SK-N-SH treated with all-trans-retinoic acid at 6 μM for 48 hours (cell line): ENCODE results near the gene ALS2CL.

Experiments
- ATAC-seq: fragments of 200-7000 bp; cut with Tn5 transposase; 3 replicates; pipeline ENCODE4 v1.9.1; 2020; ENCODE audit warnings: mild to moderate bottlenecking, moderate library complexity
- ARNTL ChIP-seq: fragments of 450-650 bp; formaldehyde crosslinking; IDR thresholded peaks from 2 replicates; pipeline ENCODE4 v1.5.0; 2020; ENCODE audit warnings: low read depth, mild to moderate bottlenecking, moderate library complexity, borderline replicate concordance
- BACH2 ChIP-seq: fragments of 250-450 bp; sonication (Bioruptor Pico); IDR thresholded peaks from 2 replicates; pipeline ENCODE4 v1.9.0; 2021; ENCODE audit warnings: mild to moderate bottlenecking, borderline replicate concordance
- CREB5 ChIP-seq: fragments of 250-450 bp; sonication (Bioruptor Pico); IDR thresholded peaks from 2 replicates; pipeline ENCODE4 v1.5.1; 2020; ENCODE audit warnings: low read depth, mild to moderate bottlenecking, moderate library complexity
- CSRNP3 ChIP-seq: fragments of 250-450 bp; sonication (Bioruptor Pico); IDR thresholded peaks from 2 replicates; pipeline ENCODE4 v1.5.1; 2021; ENCODE audit warnings: mild to moderate bottlenecking, moderate library complexity
- ESRRG ChIP-seq: fragments of 250-450 bp; sonication (Bioruptor Pico); IDR thresholded peaks from 2 replicates; pipeline ENCODE4 v1.6.1; 2021; ENCODE audit warnings: mild to moderate bottlenecking
- GLIS3 ChIP-seq: fragments of 250-450 bp; sonication (Bioruptor Pico); IDR thresholded peaks from 2 replicates; pipeline ENCODE4 v1.5.0; 2020; ENCODE audit warnings: mild to moderate bottlenecking, moderate library complexity
- ISL1 ChIP-seq: fragments of 250-450 bp; sonication (Bioruptor Pico); IDR thresholded peaks from 2 replicates; pipeline ENCODE4 v2.1.2; 2022; ENCODE audit warnings: mild to moderate bottlenecking, moderate library complexity
- OSR1 ChIP-seq: fragments of 250-450 bp; sonication (Bioruptor Pico); IDR thresholded peaks from 2 replicates; pipeline ENCODE4 v1.8.0; 2022; ENCODE audit warnings: moderate library complexity, mild to moderate bottlenecking, inconsistent platforms
- POU6F1 ChIP-seq: fragments of 250-450 bp; sonication (Bioruptor Pico); IDR thresholded peaks from 2 replicates; pipeline ENCODE4 v1.8.0; 2021; ENCODE audit warnings: low read depth, mild to moderate bottlenecking, moderate library complexity, borderline replicate concordance
- PPARA ChIP-seq: fragments of 250-450 bp; sonication (Bioruptor Pico); IDR thresholded peaks from 2 replicates; pipeline ENCODE4 v1.5.0; 2020; ENCODE audit warnings: mild to moderate bottlenecking, borderline replicate concordance
- RARB ChIP-seq: fragments of 250-450 bp; sonication (Bioruptor Pico); IDR thresholded peaks from 2 replicates; pipeline ENCODE4 v1.8.0; 2021; ENCODE audit warnings: mild to moderate bottlenecking, moderate library complexity
- SNAI2 ChIP-seq: fragments of 250-450 bp; sonication (Bioruptor Pico); IDR thresholded peaks from 2 replicates; pipeline ENCODE4 v1.5.0; 2020; ENCODE audit warnings: mild to moderate bottlenecking, moderate library complexity
- TCF4 ChIP-seq: fragments of 250-450 bp; sonication (Bioruptor Pico); IDR thresholded peaks from 2 replicates; pipeline ENCODE4 v1.8.0; 2021; ENCODE audit warnings: mild to moderate bottlenecking, moderate library complexity, borderline replicate concordance
- TOX ChIP-seq: fragments of 250-450 bp; sonication (Bioruptor Pico); IDR thresholded peaks from 2 replicates; pipeline ENCODE4 v1.8.0; 2021; ENCODE audit warnings: mild to moderate bottlenecking, moderate library complexity, borderline replicate concordance
- TSHZ2 ChIP-seq: fragments of 250-450 bp; sonication (Bioruptor Pico); IDR thresholded peaks from 2 replicates; pipeline ENCODE4 v1.5.0; 2020; ENCODE audit warnings: mild to moderate bottlenecking, moderate library complexity
- ZFP3 ChIP-seq: fragments of 250-450 bp; sonication (Bioruptor Pico); IDR thresholded peaks from 2 replicates; pipeline ENCODE4 v1.5.0; 2020; ENCODE audit warnings: mild to moderate bottlenecking, moderate library complexity
- ZFP30 ChIP-seq: fragments of 450-650 bp; formaldehyde crosslinking; IDR thresholded peaks from 2 replicates; pipeline ENCODE4 v1.5.0; 2022; ENCODE audit warnings: mild to moderate bottlenecking, moderate library complexity
- ZNF565 ChIP-seq: fragments of 450-650 bp; formaldehyde crosslinking; conservative IDR thresholded peaks from 2 replicates; pipeline ENCODE4 v1.5.0; 2020; ENCODE audit warnings: low read depth, mild to moderate bottlenecking, moderate library complexity
- ZNF70 ChIP-seq: fragments of 450-650 bp; formaldehyde crosslinking; IDR thresholded peaks from 2 replicates; pipeline ENCODE4 v1.5.0; 2020; ENCODE audit warnings: mild to moderate bottlenecking, moderate library complexity
- TF ChIP-seq, protein P1 (sequence below): fragments of 250-450 bp; sonication (Bioruptor Pico); IDR thresholded peaks from 2 replicates; pipeline ENCODE4 v1.8.0; 2020; ENCODE audit warnings: mild to moderate bottlenecking, moderate library complexity, borderline replicate concordance

Gene ALS2CL

GRCh38 chr3:46710671-46711295 lies 17.3 kb upstream of the ALS2CL start:
- TF ChIP-seq BACH2 (CRISPR knock-in tag) (no peak), ISL1 (CRISPR knock-in tag) (no peak), OSR1 (CRISPR knock-in tag) (no peak), TOX (CRISPR knock-in tag) (no peak), TSHZ2 (no peak)
- no peak for ATAC-seq

GRCh38 chr3:46710229-46710628 lies 16.8 kb upstream of the ALS2CL start:
- ATAC-seq = no peak
- no peak for TF ChIP-seq ARNTL (CRISPR knock-in tag)
- no peak for TF ChIP-seq SNAI2 (CRISPR knock-in tag)
- TF ChIP-seq ESRRG (CRISPR knock-in tag) = no peak
- no peak for TF ChIP-seq CSRNP3 (CRISPR knock-in tag)
- no peak for TF ChIP-seq OSR1 (CRISPR knock-in tag)
- TF ChIP-seq ZFP3 (CRISPR knock-in tag) = no peak
- no peak for TF ChIP-seq ZFP30
- TF ChIP-seq POU6F1 (CRISPR knock-in tag) = no peak
- TF ChIP-seq RARB (CRISPR knock-in tag) = no peak
- no peak for TF ChIP-seq TOX (CRISPR knock-in tag)
- no peak for TF ChIP-seq ISL1 (CRISPR knock-in tag)
- no peak for TF ChIP-seq ZNF70 (CRISPR knock-in tag)
- no peak for TF ChIP-seq TCF4 (CRISPR knock-in tag)
- no peak for TF ChIP-seq GLIS3 (CRISPR knock-in tag)
- no peak for TF ChIP-seq PPARA (CRISPR knock-in tag)
- no peak for TF ChIP-seq TSHZ2
- TF ChIP-seq, protein P1, sequence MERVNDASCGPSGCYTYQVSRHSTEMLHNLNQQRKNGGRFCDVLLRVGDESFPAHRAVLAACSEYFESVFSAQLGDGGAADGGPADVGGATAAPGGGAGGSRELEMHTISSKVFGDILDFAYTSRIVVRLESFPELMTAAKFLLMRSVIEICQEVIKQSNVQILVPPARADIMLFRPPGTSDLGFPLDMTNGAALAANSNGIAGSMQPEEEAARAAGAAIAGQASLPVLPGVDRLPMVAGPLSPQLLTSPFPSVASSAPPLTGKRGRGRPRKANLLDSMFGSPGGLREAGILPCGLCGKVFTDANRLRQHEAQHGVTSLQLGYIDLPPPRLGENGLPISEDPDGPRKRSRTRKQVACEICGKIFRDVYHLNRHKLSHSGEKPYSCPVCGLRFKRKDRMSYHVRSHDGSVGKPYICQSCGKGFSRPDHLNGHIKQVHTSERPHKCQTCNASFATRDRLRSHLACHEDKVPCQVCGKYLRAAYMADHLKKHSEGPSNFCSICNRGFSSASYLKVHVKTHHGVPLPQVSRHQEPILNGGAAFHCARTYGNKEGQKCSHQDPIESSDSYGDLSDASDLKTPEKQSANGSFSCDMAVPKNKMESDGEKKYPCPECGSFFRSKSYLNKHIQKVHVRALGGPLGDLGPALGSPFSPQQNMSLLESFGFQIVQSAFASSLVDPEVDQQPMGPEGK (CRISPR knock-in tag) = no peak

GRCh38 chr3:46709721-46710120 lies 16.2 kb upstream of the ALS2CL start:
- ATAC-seq = no peak
- no peak for TF ChIP-seq ISL1 (CRISPR knock-in tag)
- TF ChIP-seq OSR1 (CRISPR knock-in tag) = no peak
- TF ChIP-seq ZNF565 (CRISPR knock-in tag) = no peak
- TF ChIP-seq TCF4 (CRISPR knock-in tag) = no peak
- TF ChIP-seq CSRNP3 (CRISPR knock-in tag) = no peak
- TF ChIP-seq POU6F1 (CRISPR knock-in tag) = no peak
- TF ChIP-seq GLIS3 (CRISPR knock-in tag) = no peak
- TF ChIP-seq CREB5 (CRISPR knock-in tag) = no peak
- no peak for TF ChIP-seq SNAI2 (CRISPR knock-in tag)
- TF ChIP-seq TOX (CRISPR knock-in tag) = no peak
- no peak for TF ChIP-seq BACH2 (CRISPR knock-in tag)
